ENCODE measurements around the gene WDR27.

WDR27 gene

GRCh38 chr6:169623975-169624374 lies 77.9 kb downstream of the WDR27 start:
- no peak overlapping the region for H3K4me2 ChIP-seq (ENCODE audit: low read depth, low read length)
- no peak for TF ChIP-seq CTCF (IDR thresholded peaks at IDR 0.05; ENCODE audit: low read length)
- H3K27ac ChIP-seq (ENCODE audit: low read length) = no peak overlapping the region
- DNase-seq = no peak
- H3K79me2 ChIP-seq (ENCODE audit: low read length) = no peaks in the 10 kb centered on the region
- no peak overlapping the region for H2AFZ ChIP-seq (ENCODE audit: low read length)
- H3K4me3 ChIP-seq (ENCODE audit: low read length) = no peak overlapping the region
- H3K27me3 ChIP-seq (replicated peaks; ENCODE audit: insufficient read depth, low read length) = no peaks in the 10 kb centered on the region
- no peaks in the 10 kb centered on the region for H3K9me2 ChIP-seq (replicated peaks; ENCODE audit: insufficient read depth, low read length)
- H3K9me3 ChIP-seq (replicated peaks; ENCODE audit: insufficient read depth, low read length) = no peaks in the 10 kb centered on the region
- no peaks in the 10 kb centered on the region for H4K20me1 ChIP-seq (ENCODE audit: insufficient read depth, low read length)
- H3K36me3 ChIP-seq (replicated peaks; ENCODE audit: insufficient read depth, low read length) = no peaks in the 10 kb centered on the region
- H3K4me1 ChIP-seq (ENCODE audit: low read length) = no peaks in the 10 kb centered on the region
- no peaks in the 10 kb centered on the region for H3F3A ChIP-seq (ENCODE audit: insufficient read depth, low read length)
- no peak overlapping the region for H3K9ac ChIP-seq (ENCODE audit: low read length)

- H3K4me3 ChIP-seq (ENCODE audit: low read length) = no peak overlapping the region
- no peaks in the 10 kb centered on the region for H3K4me1 ChIP-seq (ENCODE audit: low read length)
- H3K9me2 ChIP-seq (replicated peaks; ENCODE audit: insufficient read depth, low read length) = no peaks in the 10 kb centered on the region
- no peaks in the 10 kb centered on the region for H3K27me3 ChIP-seq (replicated peaks; ENCODE audit: insufficient read depth, low read length)
- H3F3A ChIP-seq (ENCODE audit: insufficient read depth, low read length) = no peaks in the 10 kb centered on the region
- H3K27ac ChIP-seq (ENCODE audit: low read length) = no peak overlapping the region
- H3K9ac ChIP-seq (ENCODE audit: low read length) = no peak overlapping the region
- TF ChIP-seq EZH2phosphoT487 (IDR thresholded peaks at IDR 0.05; ENCODE audit: low read length) (no peak), EZH2 (optimal IDR thresholded peaks at IDR 0.05; ENCODE audit: low read depth, low read length) (no peak)
- no peaks in the 10 kb centered on the region for H4K20me1 ChIP-seq (ENCODE audit: insufficient read depth, low read length)
- no peak overlapping the region for H2AFZ ChIP-seq (ENCODE audit: low read length)
- H3K36me3 ChIP-seq (replicated peaks; ENCODE audit: insufficient read depth, low read length) = no peaks in the 10 kb centered on the region
- no peak for DNase-seq
- H3K9me3 ChIP-seq (replicated peaks; ENCODE audit: insufficient read depth, low read length) = no peaks in the 10 kb centered on the region
- no peak overlapping the region for H3K4me2 ChIP-seq (ENCODE audit: low read depth, low read length)
- H3K79me2 ChIP-seq (ENCODE audit: low read length) = no peaks in the 10 kb centered on the region
These were observed 78.5 kb downstream of the WDR27 start for GRCh38 chr6:169623343-169623742.

- DNase-seq = no peak
- Histone ChIP-seq H3K9me2 (replicated peaks; ENCODE audit: insufficient read depth, low read length) (no peaks in the 10 kb centered on the region), H3K9ac (ENCODE audit: low read length) (no peak overlapping the region), H3K9me3 (replicated peaks; ENCODE audit: insufficient read depth, low read length) (no peaks in the 10 kb centered on the region), H3K4me3 (ENCODE audit: low read length) (no peak overlapping the region), H3K4me1 (ENCODE audit: low read length) (no peaks in the 10 kb centered on the region), H3K36me3 (replicated peaks; ENCODE audit: insufficient read depth, low read length) (no peaks in the 10 kb centered on the region), H4K20me1 (ENCODE audit: insufficient read depth, low read length) (no peaks in the 10 kb centered on the region), H3K27ac (ENCODE audit: low read length) (no peak overlapping the region), H3K79me2 (ENCODE audit: low read length) (no peaks in the 10 kb centered on the region), H3F3A (ENCODE audit: insufficient read depth, low read length) (no peaks in the 10 kb centered on the region), H2AFZ (ENCODE audit: low read length) (no peak overlapping the region), H3K27me3 (replicated peaks; ENCODE audit: insufficient read depth, low read length) (no peaks in the 10 kb centered on the region), H3K4me2 (ENCODE audit: low read depth, low read length) (no peak overlapping the region)
- TF ChIP-seq EZH2 (optimal IDR thresholded peaks at IDR 0.05; ENCODE audit: low read depth, low read length) = no peak
- TF ChIP-seq CTCF (IDR thresholded peaks at IDR 0.05; ENCODE audit: low read length) = no peak
- TF ChIP-seq EZH2phosphoT487 (IDR thresholded peaks at IDR 0.05; ENCODE audit: low read length) = no peak
These were observed 79.2 kb downstream of the WDR27 start for GRCh38 chr6:169622618-169623017.

GRCh38 chr6:169621311-169621710 lies 80.5 kb downstream of the WDR27 start:
- H3K9me3 ChIP-seq (replicated peaks; ENCODE audit: insufficient read depth, low read length) = no peaks in the 10 kb centered on the region
- no peaks in the 10 kb centered on the region for H4K20me1 ChIP-seq (ENCODE audit: insufficient read depth, low read length)
- no peaks in the 10 kb centered on the region for H3K79me2 ChIP-seq (ENCODE audit: low read length)
- no peaks in the 10 kb centered on the region for H3K36me3 ChIP-seq (replicated peaks; ENCODE audit: insufficient read depth, low read length)
- no peak overlapping the region for H3K27ac ChIP-seq (ENCODE audit: low read length)
- H3K4me2 ChIP-seq (ENCODE audit: low read depth, low read length) = no peak overlapping the region
- H3K27me3 ChIP-seq (replicated peaks; ENCODE audit: insufficient read depth, low read length) = no peaks in the 10 kb centered on the region
- no peaks in the 10 kb centered on the region for H3K9me2 ChIP-seq (replicated peaks; ENCODE audit: insufficient read depth, low read length)
- H3K9ac ChIP-seq (ENCODE audit: low read length) = no peak overlapping the region
- no peaks in the 10 kb centered on the region for H3K4me1 ChIP-seq (ENCODE audit: low read length)
- H3K4me3 ChIP-seq (ENCODE audit: low read length) = no peak overlapping the region
- H2AFZ ChIP-seq (ENCODE audit: low read length) = no peak overlapping the region
- no peak for DNase-seq
- H3F3A ChIP-seq (ENCODE audit: insufficient read depth, low read length) = no peaks in the 10 kb centered on the region
- TF ChIP-seq CTCF (IDR thresholded peaks at IDR 0.05; ENCODE audit: low read length) (no peak), EZH2 (optimal IDR thresholded peaks at IDR 0.05; ENCODE audit: low read depth, low read length) (no peak), EZH2phosphoT487 (IDR thresholded peaks at IDR 0.05; ENCODE audit: low read length) (no peak)
